WTC11 (cell line): ENCODE data around the gene CRLF1. TPM values are rescaled to one million over a fixed set of nuclear protein-coding genes. Genes with fewer than 3 reads are reported as not detected.

Experiments used
- ATAC-seq: fragments of 200-7000 bp; cut with Tn5 transposase; 2 replicates; pipeline ENCODE4 v1.10.0; 2021; ENCODE audit warnings: mild to moderate bottlenecking, moderate library complexity
- CTCF ChIA-PET: fragments of 300-600 bp; sonication (Branson Sonifier 250); formaldehyde crosslinking; loops from one replicate; lab custom pipeline; 2021; ENCODE audit warnings: antibody characterized with exemption; lab: Charles Lee
- POLR2A ChIA-PET: fragments of 350-600 bp; sonication (Branson Sonifier 250); formaldehyde crosslinking; loops from one replicate; lab custom pipeline; 2021; ENCODE audit warnings: antibody characterized with exemption; lab: Charles Lee
- DNase-seq: peaks from one replicate; pipeline ENCODE4 v3.0.0; 2021; ENCODE audit warnings: low spot score
- H3K27ac Mint-ChIP-seq: 2 replicates; pipeline ENCODE4 v1.8.0; 2021; ENCODE audit warnings: mixed read lengths
- H3K27me3 Mint-ChIP-seq: 2 replicates; pipeline ENCODE4 v1.8.0; 2021; ENCODE audit warnings: low read depth, mild to moderate bottlenecking, moderate library complexity, mixed read lengths
- H3K36me3 Mint-ChIP-seq: 2 replicates; pipeline ENCODE4 v1.8.0; 2021; ENCODE audit warnings: mixed read lengths
- H3K4me1 Mint-ChIP-seq: 2 replicates; pipeline ENCODE4 v1.8.0; 2022; ENCODE audit warnings: mixed read lengths
- H3K4me3 Mint-ChIP-seq: 2 replicates; pipeline ENCODE4 v1.8.0; 2021; ENCODE audit warnings: mild to moderate bottlenecking, moderate library complexity, mixed read lengths
- H3K9me3 Mint-ChIP-seq: 2 replicates; pipeline ENCODE4 v1.8.0; 2021; ENCODE audit warnings: mixed read lengths
- E2F1 ChIP-seq: sonication (generic); formaldehyde crosslinking; IDR thresholded peaks from 2 replicates; pipeline ENCODE4 v1.8.0; 2022; ENCODE audit warnings: mild to moderate bottlenecking, missing genetic modification reagents
- E2F5 ChIP-seq: sonication (generic); formaldehyde crosslinking; IDR thresholded peaks from 2 replicates; pipeline ENCODE4 v1.8.1; 2022; ENCODE audit warnings: mild to moderate bottlenecking, moderate library complexity, missing genetic modification reagents
- FOXK1 ChIP-seq: sonication (generic); formaldehyde crosslinking; IDR thresholded peaks from 2 replicates; pipeline ENCODE4 v1.8.0; 2022; ENCODE audit warnings: mild to moderate bottlenecking, moderate library complexity, missing genetic modification reagents
- IRF1 ChIP-seq: sonication (generic); formaldehyde crosslinking; IDR thresholded peaks from 2 replicates; pipeline ENCODE4 v1.8.0; 2023; ENCODE audit warnings: missing genetic modification reagents
- JAZF1 ChIP-seq: fragments of 250-450 bp; sonication (Bioruptor Pico); IDR thresholded peaks from 2 replicates; pipeline ENCODE4 v1.9.0; 2021; ENCODE audit warnings: moderate library complexity, mild to moderate bottlenecking, inconsistent platforms
- JUN ChIP-seq: sonication (generic); formaldehyde crosslinking; IDR thresholded peaks from 2 replicates; pipeline ENCODE4 v1.8.0; 2023; ENCODE audit warnings: mild to moderate bottlenecking, missing genetic modification reagents
- RELA ChIP-seq: sonication (generic); formaldehyde crosslinking; IDR thresholded peaks from 2 replicates; pipeline ENCODE4 v1.8.1; 2022; ENCODE audit warnings: missing genetic modification reagents, mild to moderate bottlenecking, borderline replicate concordance
- RORB ChIP-seq: fragments of 250-450 bp; sonication (Bioruptor Pico); IDR thresholded peaks from 2 replicates; pipeline ENCODE4 v1.9.0; 2021; ENCODE audit warnings: mild to moderate bottlenecking
- SMAD3 ChIP-seq: sonication (generic); formaldehyde crosslinking; IDR thresholded peaks from 2 replicates; pipeline ENCODE4 v1.8.0; 2022; ENCODE audit warnings: missing genetic modification reagents, mild to moderate bottlenecking, borderline replicate concordance
- STAT6 ChIP-seq: sonication (generic); formaldehyde crosslinking; conservative IDR thresholded peaks from 2 replicates; pipeline ENCODE4 v1.8.1; 2023; ENCODE audit warnings: mild to moderate bottlenecking, low read depth, missing genetic modification reagents, moderate library complexity
- ZNF219 ChIP-seq: sonication (generic); formaldehyde crosslinking; IDR thresholded peaks from 2 replicates; pipeline ENCODE4 v1.8.0; 2023; ENCODE audit warnings: missing genetic modification reagents, mild to moderate bottlenecking, borderline replicate concordance
- ZNF263 ChIP-seq: sonication (generic); formaldehyde crosslinking; IDR thresholded peaks from 2 replicates; pipeline ENCODE4 v1.8.1; 2022; ENCODE audit warnings: low read depth, mild to moderate bottlenecking, moderate library complexity, missing genetic modification reagents
- ZNF416 ChIP-seq: fragments of 250-450 bp; sonication (Bioruptor Pico); IDR thresholded peaks from 2 replicates; pipeline ENCODE4 v1.9.0; 2021; ENCODE audit warnings: mild to moderate bottlenecking, inconsistent platforms
- ZNF512 ChIP-seq: sonication (generic); formaldehyde crosslinking; IDR thresholded peaks from 2 replicates; pipeline ENCODE4 v1.8.1; 2022; ENCODE audit warnings: missing genetic modification reagents, borderline replicate concordance
- total RNA-seq: library from RNA; stranded (reverse); gene quantifications from 3 replicates; pipeline ENCODE4 v1.2.3, GENCODE V29; 2021
- TF ChIP-seq, protein P1 (sequence below): fragments of 200-600 bp; IDR thresholded peaks from 2 replicates; pipeline ENCODE4 v1.8.0; 2022; ENCODE audit warnings: antibody characterized with exemption

CRLF1 gene
- total RNA-seq, 1 experiment from 2014 or later, result 36.4 TPM

DNA sequence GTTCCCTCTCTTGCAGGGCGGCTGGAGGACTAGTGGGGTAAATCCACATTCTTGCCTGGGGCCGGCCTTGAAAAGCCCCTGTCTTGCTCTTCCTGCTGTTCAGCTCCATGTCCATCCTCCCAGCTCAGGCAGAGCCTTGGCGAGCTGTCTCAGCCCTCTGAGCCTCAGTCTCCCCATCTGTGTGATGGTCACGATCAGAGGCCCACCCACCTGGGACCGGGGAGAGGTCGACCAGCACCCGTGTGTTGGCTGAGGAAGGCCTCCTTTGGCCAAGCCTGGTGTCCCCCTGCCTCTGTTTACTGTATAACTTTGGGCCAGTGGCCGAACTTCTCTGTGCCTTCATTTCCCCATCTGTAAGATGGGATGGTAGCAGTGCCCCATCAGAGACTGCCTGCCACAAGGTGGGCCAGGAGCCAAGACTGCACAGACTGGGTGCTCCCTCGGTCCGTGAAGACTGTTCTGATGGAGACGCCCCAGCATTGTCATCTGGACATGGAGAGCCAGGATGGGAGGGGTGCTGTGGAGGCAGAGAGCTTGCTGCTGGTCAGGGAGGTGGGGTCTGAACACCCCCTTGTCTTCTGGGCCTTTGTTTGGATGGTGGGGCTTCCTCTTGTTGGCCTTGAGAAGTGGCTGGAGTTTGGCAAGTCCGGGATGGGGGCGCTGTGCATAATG lies 48.7 kb upstream of the CRLF1 start (continued):
- TF ChIP-seq E2F5 (CRISPR knock-in tag) (no peak), RORB (CRISPR knock-in tag) (no peak), RELA (no peak)

- DNase-seq (no peak), ATAC-seq (no peak)
- Mint-ChIP-seq H3K4me3 (no peak overlapping the region), H3K36me3 (no peaks in the 10 kb centered on the region)
- CTCF ChIA-PET, result no interaction called here
- no peak for TF ChIP-seq ZNF416 (CRISPR knock-in tag)
- TF ChIP-seq, all 79 proteins: peak for 0
- POLR2A ChIA-PET, result no interaction called here
- H3K4me1 Mint-ChIP-seq, result peaks cover 32% of the 10 kb centered on the region
- H3K27me3 Mint-ChIP-seq, result no peaks in the 10 kb centered on the region
- no peak overlapping the region for H3K27ac Mint-ChIP-seq
- H3K9me3 Mint-ChIP-seq, result no peaks in the 10 kb centered on the region
Measured at GRCh38 chr19:18654469-18654868, 47.9 kb upstream of the CRLF1 start.

DNA sequence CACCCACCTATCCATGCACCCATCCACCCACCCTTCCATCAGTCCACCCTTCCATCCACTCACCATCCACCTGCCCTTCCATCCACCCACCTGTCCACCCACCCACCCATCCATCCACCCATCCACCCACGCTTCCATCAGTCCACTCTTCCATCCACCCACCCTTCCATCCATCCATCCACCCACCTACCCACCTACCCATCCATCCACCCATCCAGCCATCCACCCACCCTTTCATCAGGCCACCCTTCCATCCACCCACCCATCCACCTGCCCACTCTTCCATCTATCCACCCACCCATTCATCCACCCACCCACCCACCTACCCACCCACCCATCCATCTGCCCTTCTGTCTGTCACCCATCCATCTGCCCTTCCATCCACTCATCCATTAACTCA lies 47.3 kb upstream of the CRLF1 start:
- H3K36me3 Mint-ChIP-seq, result no peaks in the 10 kb centered on the region
- no peaks in the 10 kb centered on the region for H3K9me3 Mint-ChIP-seq
- no peak overlapping the region for H3K4me3 Mint-ChIP-seq
- H3K27ac Mint-ChIP-seq, result no peak overlapping the region
- CTCF ChIA-PET, result no interaction called here
- DNase-seq, result no peak
- peaks cover 34% of the 10 kb centered on the region for H3K4me1 Mint-ChIP-seq
- TF ChIP-seq ZNF512 (no peak), ZNF219 (CRISPR knock-in tag) (no peak), E2F1 (CRISPR knock-in tag) (no peak), SMAD3 (CRISPR knock-in tag) (no peak), STAT6 (CRISPR knock-in tag) (no peak), JUN (CRISPR knock-in tag) (no peak), ZNF263 (no peak), ZNF416 (CRISPR knock-in tag) (no peak), JAZF1 (CRISPR knock-in tag) (no peak), FOXK1 (CRISPR knock-in tag) (no peak), IRF1 (CRISPR knock-in tag) (no peak)
- TF ChIP-seq, protein P1, sequence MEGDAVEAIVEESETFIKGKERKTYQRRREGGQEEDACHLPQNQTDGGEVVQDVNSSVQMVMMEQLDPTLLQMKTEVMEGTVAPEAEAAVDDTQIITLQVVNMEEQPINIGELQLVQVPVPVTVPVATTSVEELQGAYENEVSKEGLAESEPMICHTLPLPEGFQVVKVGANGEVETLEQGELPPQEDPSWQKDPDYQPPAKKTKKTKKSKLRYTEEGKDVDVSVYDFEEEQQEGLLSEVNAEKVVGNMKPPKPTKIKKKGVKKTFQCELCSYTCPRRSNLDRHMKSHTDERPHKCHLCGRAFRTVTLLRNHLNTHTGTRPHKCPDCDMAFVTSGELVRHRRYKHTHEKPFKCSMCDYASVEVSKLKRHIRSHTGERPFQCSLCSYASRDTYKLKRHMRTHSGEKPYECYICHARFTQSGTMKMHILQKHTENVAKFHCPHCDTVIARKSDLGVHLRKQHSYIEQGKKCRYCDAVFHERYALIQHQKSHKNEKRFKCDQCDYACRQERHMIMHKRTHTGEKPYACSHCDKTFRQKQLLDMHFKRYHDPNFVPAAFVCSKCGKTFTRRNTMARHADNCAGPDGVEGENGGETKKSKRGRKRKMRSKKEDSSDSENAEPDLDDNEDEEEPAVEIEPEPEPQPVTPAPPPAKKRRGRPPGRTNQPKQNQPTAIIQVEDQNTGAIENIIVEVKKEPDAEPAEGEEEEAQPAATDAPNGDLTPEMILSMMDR, result no peak
- POLR2A ChIA-PET, result no interaction called here
- no peaks in the 10 kb centered on the region for H3K27me3 Mint-ChIP-seq
- ATAC-seq, result no peak
